WERI-Rb-1 (cell line): ENCODE results near the gene ZNF273.
"Not testable (repeated sequence)": the region's sequence is repeated elsewhere in the genome, so short reads cannot be mapped to it uniquely, and the experiment has no call there.

Experiments
- DNase-seq: peaks from one replicate; pipeline ENCODE4 v3.0.0-alpha.2; 2020
- H3K27ac ChIP-seq: fragments of 250-450 bp; sonication (Bioruptor Pico); 2 replicates; pipeline ENCODE4 v1.5.1; 2020; ENCODE audit warnings: mild to moderate bottlenecking, moderate library complexity
- H3K27me3 ChIP-seq: fragments of 250-450 bp; sonication (Bioruptor Pico); 2 replicates; pipeline ENCODE4 v1.5.1; 2021; ENCODE audit warnings: mild to moderate bottlenecking, low read depth, moderate library complexity; ENCODE audit not compliant: insufficient read depth, severe bottlenecking
- H3K36me3 ChIP-seq: fragments of 250-450 bp; sonication (Bioruptor Pico); 2 replicates; pipeline ENCODE4 v1.5.1; 2020; ENCODE audit warnings: mild to moderate bottlenecking, moderate library complexity
- H3K4me3 ChIP-seq: 2 replicates; pipeline ENCODE4 v1.5.1; 2011; ENCODE audit warnings: low read depth, mild to moderate bottlenecking, control low read depth, low read length
- H3K9me3 ChIP-seq: fragments of 250-450 bp; sonication (Bioruptor Pico); 2 replicates; pipeline ENCODE4 v1.5.1; 2021; ENCODE audit warnings: mild to moderate bottlenecking, moderate library complexity; ENCODE audit not compliant: severe bottlenecking
- CTCF ChIP-seq: IDR thresholded peaks from 2 replicates; pipeline ENCODE4 v1.5.1; 2011; ENCODE audit warnings: low read depth, mild to moderate bottlenecking, control low read depth, inconsistent platforms, low read length

The ZNF273 gene

DNA sequence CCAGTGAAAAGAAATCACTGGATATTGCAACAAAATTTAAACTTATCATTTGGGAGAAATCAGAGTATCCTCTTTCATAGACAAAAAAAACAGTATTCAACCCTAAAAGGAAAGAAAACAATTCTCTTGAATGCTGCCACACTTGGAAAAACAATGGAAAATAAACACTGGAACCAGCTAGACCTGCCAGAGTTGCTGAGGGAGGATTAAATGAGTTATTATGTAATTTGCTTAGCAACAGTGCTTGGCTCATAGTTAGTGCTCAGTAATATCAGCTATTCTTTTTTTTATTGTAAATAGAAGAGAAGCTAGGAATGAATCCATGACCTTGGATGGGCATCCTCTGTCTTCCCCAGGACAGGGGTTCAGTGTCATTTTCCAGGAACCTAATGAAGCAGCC is 11.0 kb upstream of the ZNF273 start:
- no peak overlapping the region for H3K4me3 ChIP-seq

DNA sequence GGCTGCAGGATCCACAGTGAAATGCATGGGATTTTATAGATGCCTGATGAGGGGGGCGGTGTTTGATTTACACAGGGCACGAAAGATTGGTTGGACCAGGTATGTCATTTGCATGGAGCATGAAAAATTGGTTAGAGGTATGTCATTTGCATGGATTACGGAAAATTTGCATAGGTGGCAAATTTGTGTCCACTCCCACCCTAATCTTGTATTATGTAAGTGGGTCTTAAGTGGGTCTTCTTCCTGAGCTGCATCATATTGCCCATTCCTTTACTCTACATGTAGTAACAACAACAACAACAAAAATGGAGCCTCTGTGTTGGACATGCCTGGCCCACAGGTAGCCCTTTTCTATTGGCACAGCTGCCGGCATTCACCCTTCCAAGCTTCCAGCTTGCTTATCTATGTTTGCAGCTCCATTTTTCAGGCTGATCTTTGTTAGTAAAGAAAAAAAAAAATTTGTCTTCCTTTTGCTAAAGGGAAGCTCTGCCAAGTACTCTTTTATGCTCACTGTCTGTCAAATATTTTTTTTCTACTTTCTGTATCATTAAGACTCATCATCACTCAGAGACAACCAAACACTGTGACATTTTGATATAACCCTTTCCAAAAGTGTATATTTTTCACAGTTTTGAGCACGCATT is 10.3 kb upstream of the ZNF273 start:
- TF ChIP-seq CTCF, result no peak
- no peak for DNase-seq
- Histone ChIP-seq H3K27me3 (no peaks in the 10 kb centered on the region), H3K27ac (no peak overlapping the region), H3K36me3 (no peaks in the 10 kb centered on the region), H3K4me3 (no peak overlapping the region), H3K9me3 (no peaks in the 10 kb centered on the region)

More for the DNA sequence above, 11.0 kb upstream of the ZNF273 start:
- DNase-seq, result no peak
- no peak for TF ChIP-seq CTCF
- Histone ChIP-seq H3K27ac (no peak overlapping the region), H3K27me3 (no peaks in the 10 kb centered on the region), H3K36me3 (no peaks in the 10 kb centered on the region), H3K9me3 (no peaks in the 10 kb centered on the region)

- Histone ChIP-seq H3K9me3 (no peaks in the 10 kb centered on the region), H3K27ac (no peak overlapping the region), H3K27me3 (no peaks in the 10 kb centered on the region), H3K4me3 (no peak overlapping the region), H3K36me3 (no peaks in the 10 kb centered on the region)
- DNase-seq, result no peak
- TF ChIP-seq CTCF, result no peak
These were observed 9.7 kb upstream of the ZNF273 start for GRCh38 chr7:64893401-64893800.

DNA sequence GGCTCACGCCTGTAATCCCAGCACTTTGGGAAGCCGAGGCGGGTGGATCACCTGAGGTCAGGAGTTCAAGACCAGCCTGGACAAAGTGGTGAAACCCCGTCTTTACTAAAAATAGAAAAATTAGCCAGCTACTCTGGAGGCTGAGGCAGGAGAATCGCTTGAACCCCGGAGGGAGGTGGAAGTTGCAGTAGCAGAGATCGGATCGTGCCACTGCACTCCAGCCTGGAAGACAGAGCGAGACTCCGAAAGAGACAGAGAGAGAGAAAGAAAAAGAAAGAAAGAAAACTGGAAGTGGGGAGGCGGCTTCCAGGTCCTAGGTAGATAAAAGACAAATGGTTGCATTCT is 640 bp upstream of the ZNF273 start:
- peak overlapping the region; percentile 92 for H3K27ac ChIP-seq

DNA sequence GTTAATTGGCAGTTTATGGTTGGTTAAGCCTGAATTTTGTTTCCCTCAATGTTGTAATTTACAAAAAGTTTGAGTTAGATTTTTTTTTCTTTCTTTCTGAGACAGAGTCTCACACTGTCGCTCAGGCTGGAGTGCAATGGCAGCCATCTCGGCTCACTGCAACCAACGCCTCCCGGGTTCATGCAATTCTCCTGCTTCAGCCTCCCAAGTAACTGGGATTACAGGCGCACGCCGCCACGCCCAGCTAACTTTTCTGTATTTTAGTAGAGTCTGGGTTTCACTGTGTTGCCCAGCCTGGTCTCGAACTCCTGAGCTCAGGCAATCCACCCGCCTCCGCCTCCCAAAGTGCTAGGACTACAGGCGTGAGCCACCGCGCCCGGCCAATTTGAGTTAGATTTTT is 935 bp downstream of the ZNF273 start:
- peak overlapping the region; percentile 74 for H3K4me3 ChIP-seq
- H3K36me3 ChIP-seq, result no peaks in the 10 kb centered on the region; the same call in none of the 2 replicates
- TF ChIP-seq CTCF, result no peak
- no peak for DNase-seq
- no peaks in the 10 kb centered on the region for H3K9me3 ChIP-seq
- H3K27me3 ChIP-seq, result no peaks in the 10 kb centered on the region
- no peak overlapping the region for H3K27ac ChIP-seq

More for the DNA sequence above, 640 bp upstream of the ZNF273 start:
- H3K27me3 ChIP-seq, H3K36me3 ChIP-seq, H3K9me3 ChIP-seq, DNase-seq: not testable (repeated sequence)
- peak overlapping the region; percentile 74 for H3K4me3 ChIP-seq

GRCh38 chr7:64905133-64905532 is 2.1 kb downstream of the ZNF273 start:
- Histone ChIP-seq H3K27ac (no peak overlapping the region), H3K4me3 (no peak overlapping the region), H3K27me3 (no peaks in the 10 kb centered on the region), H3K36me3 (no peaks in the 10 kb centered on the region; the same call in none of the 2 replicates), H3K9me3 (no peaks in the 10 kb centered on the region)
- DNase-seq, result no peak
- no peak for TF ChIP-seq CTCF
